ENCODE data around the gene FER1L5. TPM values are rescaled to one million over a fixed set of nuclear protein-coding genes. Genes with fewer than 3 reads are reported as not detected.

Gene FER1L5
- total RNA-seq, 1 experiment from 2014 or later = 1.2 TPM

GRCh38 chr2:96685577-96686459 is 43.3 kb downstream of the FER1L5 start:
- no peak for TF ChIP-seq CTCF (conservative IDR thresholded peaks at IDR 0.05; ENCODE audit: low read depth, low read length)
- TF ChIP-seq EZH2 (IDR thresholded peaks at IDR 0.05; ENCODE audit: borderline replicate concordance, low read depth, low read length, poor library complexity, severe bottlenecking) = no peak
- H3K36me3 ChIP-seq (ENCODE audit: insufficient read depth, low read length, poor library complexity, severe bottlenecking) = no peaks in the 10 kb centered on the region
- CTCF ChIA-PET = no interaction called here
- H3K4me1 ChIP-seq (ENCODE audit: insufficient read depth, low read length, poor library complexity, severe bottlenecking) = no peaks in the 10 kb centered on the region
- POLR2A ChIA-PET (ENCODE audit: low non-redundant PET) = no interaction called here
- H3K27ac ChIP-seq (ENCODE audit: low read depth, low read length, poor library complexity, severe bottlenecking) = no peak overlapping the region
- no peaks in the 10 kb centered on the region for H3K9me3 ChIP-seq (ENCODE audit: low read depth, low read length, poor library complexity, severe bottlenecking)
- no peak for DNase-seq (ENCODE audit: low spot score)
- intact Hi-C loops (cut with micrococcal nuclease; ENCODE audit: unreplicated experiment) = no loop called here
- H3K4me3 ChIP-seq (ENCODE audit: low read depth, low read length, poor library complexity, severe bottlenecking) = no peak overlapping the region
- H3K27me3 ChIP-seq (replicated peaks; ENCODE audit: insufficient read depth, low read depth, low read length, poor library complexity) = no peaks in the 10 kb centered on the region
- no TSS peak for BruUV-seq (replicated peaks)

- intact Hi-C loops (cut with micrococcal nuclease; ENCODE audit: unreplicated experiment) = no loop called here
- TF ChIP-seq CTCF (conservative IDR thresholded peaks at IDR 0.05; ENCODE audit: low read depth, low read length) = no peak
- TF ChIP-seq EZH2 (IDR thresholded peaks at IDR 0.05; ENCODE audit: borderline replicate concordance, low read depth, low read length, poor library complexity, severe bottlenecking) = no peak
- H3K4me3 ChIP-seq (ENCODE audit: low read depth, low read length, poor library complexity, severe bottlenecking) = no peak overlapping the region
- ChIA-PET POLR2A (ENCODE audit: low non-redundant PET) (no interaction called here), CTCF (no interaction called here)
- H3K27me3 ChIP-seq (replicated peaks; ENCODE audit: insufficient read depth, low read depth, low read length, poor library complexity) = no peaks in the 10 kb centered on the region
- BruUV-seq (replicated peaks) = no TSS peak
- no peaks in the 10 kb centered on the region for H3K4me1 ChIP-seq (ENCODE audit: insufficient read depth, low read length, poor library complexity, severe bottlenecking)
- H3K36me3 ChIP-seq (ENCODE audit: insufficient read depth, low read length, poor library complexity, severe bottlenecking) = no peaks in the 10 kb centered on the region
- H3K27ac ChIP-seq (ENCODE audit: low read depth, low read length, poor library complexity, severe bottlenecking) = no peak overlapping the region
- DNase-seq (ENCODE audit: low spot score) = no peak
- H3K9me3 ChIP-seq (ENCODE audit: low read depth, low read length, poor library complexity, severe bottlenecking) = no peaks in the 10 kb centered on the region
Observed at GRCh38 chr2:96687266-96687665, 44.7 kb downstream of the FER1L5 start.

GRCh38 chr2:96687711-96688640 is 45.4 kb downstream of the FER1L5 start:
- no peak overlapping the region for H3K4me3 ChIP-seq (ENCODE audit: low read depth, low read length, poor library complexity, severe bottlenecking)
- no peaks in the 10 kb centered on the region for H3K9me3 ChIP-seq (ENCODE audit: low read depth, low read length, poor library complexity, severe bottlenecking)
- BruUV-seq (replicated peaks) = no TSS peak
- intact Hi-C loops (cut with micrococcal nuclease; ENCODE audit: unreplicated experiment) = no loop called here
- no peak for TF ChIP-seq EZH2 (IDR thresholded peaks at IDR 0.05; ENCODE audit: borderline replicate concordance, low read depth, low read length, poor library complexity, severe bottlenecking)
- TF ChIP-seq CTCF (conservative IDR thresholded peaks at IDR 0.05; ENCODE audit: low read depth, low read length) = no peak
- H3K27me3 ChIP-seq (replicated peaks; ENCODE audit: insufficient read depth, low read depth, low read length, poor library complexity) = no peaks in the 10 kb centered on the region
- ChIA-PET CTCF (no interaction called here), POLR2A (ENCODE audit: low non-redundant PET) (interaction anchor here (0.5 kb wide), 1 partner anchor 94 kb away, joined by 3 read pairs; no protein-coding TSS in a partner anchor)
- no peak for DNase-seq (ENCODE audit: low spot score)
- no peaks in the 10 kb centered on the region for H3K4me1 ChIP-seq (ENCODE audit: insufficient read depth, low read length, poor library complexity, severe bottlenecking)
- H3K36me3 ChIP-seq (ENCODE audit: insufficient read depth, low read length, poor library complexity, severe bottlenecking) = no peaks in the 10 kb centered on the region
- H3K27ac ChIP-seq (ENCODE audit: low read depth, low read length, poor library complexity, severe bottlenecking) = no peak overlapping the region
